ENCODE data around the gene NEK7.

Gene NEK7

GRCh38 chr1:198179556-198179981 lies 22.8 kb downstream of the NEK7 start:
- Histone ChIP-seq H3K36me3 (ENCODE audit: insufficient read depth, insufficient read length, low read length) (no peaks in the 10 kb centered on the region), H3K9me3 (ENCODE audit: insufficient read depth, low read length) (peaks cover 4% of the 10 kb centered on the region; the same call in 1 of the 2 replicates), H3K4me3 (ENCODE audit: insufficient read length, low read depth) (no peak overlapping the region), H3K4me1 (ENCODE audit: insufficient read depth, insufficient read length) (no peaks in the 10 kb centered on the region), H3K9ac (ENCODE audit: insufficient read length, low read depth) (no peak overlapping the region), H3K27me3 (ENCODE audit: insufficient read depth, insufficient read length) (no peaks in the 10 kb centered on the region)
- no peak for DNase-seq (ENCODE audit: low read depth, low spot score)
- no peak for TF ChIP-seq ZNF274 (IDR thresholded peaks at IDR 0.05; ENCODE audit: low read depth, low read length)
- no peak for TF ChIP-seq SUZ12 (IDR thresholded peaks at IDR 0.05; ENCODE audit: extremely low read depth, insufficient read depth, insufficient read length)
- no peak for TF ChIP-seq YY1 (IDR thresholded peaks at IDR 0.05; ENCODE audit: insufficient read depth, insufficient read length)

GRCh38 chr1:198183605-198184004 lies 26.8 kb downstream of the NEK7 start:
- peaks cover 4% of the 10 kb centered on the region; the same call in 1 of the 2 replicates for H3K9me3 ChIP-seq (ENCODE audit: insufficient read depth, low read length)
- DNase-seq (ENCODE audit: low read depth, low spot score), result no peak
- H3K27me3 ChIP-seq (ENCODE audit: insufficient read depth, insufficient read length), result no peaks in the 10 kb centered on the region
- no peaks in the 10 kb centered on the region for H3K4me1 ChIP-seq (ENCODE audit: insufficient read depth, insufficient read length)
- TF ChIP-seq ZNF274 (IDR thresholded peaks at IDR 0.05; ENCODE audit: low read depth, low read length) (no peak), YY1 (IDR thresholded peaks at IDR 0.05; ENCODE audit: insufficient read depth, insufficient read length) (no peak), SUZ12 (IDR thresholded peaks at IDR 0.05; ENCODE audit: extremely low read depth, insufficient read depth, insufficient read length) (no peak)
- H3K36me3 ChIP-seq (ENCODE audit: insufficient read depth, insufficient read length, low read length), result no peaks in the 10 kb centered on the region
- no peak overlapping the region for H3K9ac ChIP-seq (ENCODE audit: insufficient read length, low read depth)
- H3K4me3 ChIP-seq (ENCODE audit: insufficient read length, low read depth), result no peak overlapping the region

- no peak for TF ChIP-seq ZNF274 (IDR thresholded peaks at IDR 0.05; ENCODE audit: low read depth, low read length)
- no peak for TF ChIP-seq YY1 (IDR thresholded peaks at IDR 0.05; ENCODE audit: insufficient read depth, insufficient read length)
- no peak for TF ChIP-seq SUZ12 (IDR thresholded peaks at IDR 0.05; ENCODE audit: extremely low read depth, insufficient read depth, insufficient read length)
- no peak for DNase-seq (ENCODE audit: low read depth, low spot score)
- no peaks in the 10 kb centered on the region for H3K4me1 ChIP-seq (ENCODE audit: insufficient read depth, insufficient read length)
Measured at GRCh38 chr1:198184516-198184915, 27.7 kb downstream of the NEK7 start.

GRCh38 chr1:198185146-198185545 lies 28.3 kb downstream of the NEK7 start:
- no peaks in the 10 kb centered on the region for H3K27me3 ChIP-seq (ENCODE audit: insufficient read depth, insufficient read length)
- TF ChIP-seq YY1 (IDR thresholded peaks at IDR 0.05; ENCODE audit: insufficient read depth, insufficient read length) (no peak), SUZ12 (IDR thresholded peaks at IDR 0.05; ENCODE audit: extremely low read depth, insufficient read depth, insufficient read length) (no peak), ZNF274 (IDR thresholded peaks at IDR 0.05; ENCODE audit: low read depth, low read length) (no peak)
- H3K4me1 ChIP-seq (ENCODE audit: insufficient read depth, insufficient read length), result no peaks in the 10 kb centered on the region
- no peak overlapping the region for H3K4me3 ChIP-seq (ENCODE audit: insufficient read length, low read depth)
- no peaks in the 10 kb centered on the region for H3K36me3 ChIP-seq (ENCODE audit: insufficient read depth, insufficient read length, low read length)
- H3K9ac ChIP-seq (ENCODE audit: insufficient read length, low read depth), result no peak overlapping the region
- DNase-seq (ENCODE audit: low read depth, low spot score), result no peak
- H3K9me3 ChIP-seq (ENCODE audit: insufficient read depth, low read length), result peaks cover 4% of the 10 kb centered on the region; the same call in 1 of the 2 replicates

More at GRCh38 chr1:198184516-198184915, 27.7 kb downstream of the NEK7 start:
- Histone ChIP-seq H3K9me3 (ENCODE audit: insufficient read depth, low read length) (peaks cover 4% of the 10 kb centered on the region; the same call in 1 of the 2 replicates), H3K9ac (ENCODE audit: insufficient read length, low read depth) (no peak overlapping the region), H3K27me3 (ENCODE audit: insufficient read depth, insufficient read length) (no peaks in the 10 kb centered on the region), H3K36me3 (ENCODE audit: insufficient read depth, insufficient read length, low read length) (no peaks in the 10 kb centered on the region), H3K4me3 (ENCODE audit: insufficient read length, low read depth) (no peak overlapping the region)

DNA sequence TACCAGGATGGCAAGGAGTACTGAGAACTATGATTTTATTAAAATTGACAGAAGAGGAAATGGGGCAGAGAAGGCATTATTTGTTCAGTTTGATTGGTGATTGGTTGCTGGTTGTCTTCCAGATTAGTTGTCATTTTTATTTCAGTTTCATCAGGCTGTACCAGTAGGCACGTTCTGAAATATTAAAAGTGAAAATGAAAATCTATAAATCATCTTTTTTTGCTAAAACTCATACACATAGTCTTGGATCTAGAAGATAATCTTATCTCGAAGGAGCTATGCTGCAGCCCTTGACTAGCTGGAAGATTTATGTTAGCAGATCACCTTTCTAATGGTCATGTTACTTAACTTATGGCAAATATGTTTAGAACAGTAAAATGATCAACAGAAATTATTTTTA lies 29.0 kb downstream of the NEK7 start:
- no peaks in the 10 kb centered on the region for H3K36me3 ChIP-seq (ENCODE audit: insufficient read depth, insufficient read length, low read length)
- no peaks in the 10 kb centered on the region for H3K27me3 ChIP-seq (ENCODE audit: insufficient read depth, insufficient read length)
- DNase-seq (ENCODE audit: low read depth, low spot score), result no peak
- no peak overlapping the region for H3K4me3 ChIP-seq (ENCODE audit: insufficient read length, low read depth)
- TF ChIP-seq SUZ12 (IDR thresholded peaks at IDR 0.05; ENCODE audit: extremely low read depth, insufficient read depth, insufficient read length), result no peak
- TF ChIP-seq YY1 (IDR thresholded peaks at IDR 0.05; ENCODE audit: insufficient read depth, insufficient read length), result no peak
- no peak for TF ChIP-seq ZNF274 (IDR thresholded peaks at IDR 0.05; ENCODE audit: low read depth, low read length)
- no peak overlapping the region for H3K9ac ChIP-seq (ENCODE audit: insufficient read length, low read depth)
- H3K9me3 ChIP-seq (ENCODE audit: insufficient read depth, low read length), result peaks cover 4% of the 10 kb centered on the region; the same call in 1 of the 2 replicates
- no peaks in the 10 kb centered on the region for H3K4me1 ChIP-seq (ENCODE audit: insufficient read depth, insufficient read length)

DNA sequence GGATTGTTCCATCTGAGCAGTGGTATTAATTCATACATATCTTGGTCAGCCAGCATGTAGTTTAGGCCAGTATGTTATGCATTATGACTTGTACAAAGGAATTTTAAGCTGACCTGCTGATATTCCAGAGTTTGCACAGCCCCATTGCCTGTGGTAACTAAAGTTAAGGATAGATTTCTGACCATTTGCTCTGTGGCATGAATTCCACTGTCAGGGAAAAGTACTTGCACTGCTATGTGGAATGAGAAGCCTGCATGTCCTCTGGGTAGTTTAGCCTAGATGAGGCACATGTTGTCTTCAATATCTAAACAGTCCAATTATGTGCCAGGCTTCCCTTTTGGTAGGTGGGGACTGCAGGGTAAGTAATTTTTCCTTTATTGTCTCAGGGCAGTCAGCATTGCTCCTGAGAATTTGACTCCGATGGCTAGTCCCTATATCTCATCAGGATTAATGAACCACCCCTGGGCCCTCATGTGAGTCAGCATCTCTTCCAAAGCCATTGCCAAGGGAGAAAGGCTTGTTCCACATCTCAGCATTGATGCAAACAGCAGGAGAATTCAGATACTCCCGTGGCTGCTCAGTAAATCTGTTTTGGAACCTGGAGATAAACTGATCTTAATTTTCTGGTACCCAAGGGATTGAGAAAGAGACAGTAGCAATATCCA lies 30.2 kb downstream of the NEK7 start:
- Histone ChIP-seq H3K4me3 (ENCODE audit: insufficient read length, low read depth) (no peak overlapping the region), H3K36me3 (ENCODE audit: insufficient read depth, insufficient read length, low read length) (no peaks in the 10 kb centered on the region), H3K4me1 (ENCODE audit: insufficient read depth, insufficient read length) (no peaks in the 10 kb centered on the region), H3K9ac (ENCODE audit: insufficient read length, low read depth) (no peak overlapping the region), H3K27me3 (ENCODE audit: insufficient read depth, insufficient read length) (no peaks in the 10 kb centered on the region), H3K9me3 (ENCODE audit: insufficient read depth, low read length) (peaks cover 4% of the 10 kb centered on the region; the same call in 1 of the 2 replicates)
- no peak for TF ChIP-seq SUZ12 (IDR thresholded peaks at IDR 0.05; ENCODE audit: extremely low read depth, insufficient read depth, insufficient read length)
- no peak for TF ChIP-seq ZNF274 (IDR thresholded peaks at IDR 0.05; ENCODE audit: low read depth, low read length)
- no peak for DNase-seq (ENCODE audit: low read depth, low spot score)

DNA sequence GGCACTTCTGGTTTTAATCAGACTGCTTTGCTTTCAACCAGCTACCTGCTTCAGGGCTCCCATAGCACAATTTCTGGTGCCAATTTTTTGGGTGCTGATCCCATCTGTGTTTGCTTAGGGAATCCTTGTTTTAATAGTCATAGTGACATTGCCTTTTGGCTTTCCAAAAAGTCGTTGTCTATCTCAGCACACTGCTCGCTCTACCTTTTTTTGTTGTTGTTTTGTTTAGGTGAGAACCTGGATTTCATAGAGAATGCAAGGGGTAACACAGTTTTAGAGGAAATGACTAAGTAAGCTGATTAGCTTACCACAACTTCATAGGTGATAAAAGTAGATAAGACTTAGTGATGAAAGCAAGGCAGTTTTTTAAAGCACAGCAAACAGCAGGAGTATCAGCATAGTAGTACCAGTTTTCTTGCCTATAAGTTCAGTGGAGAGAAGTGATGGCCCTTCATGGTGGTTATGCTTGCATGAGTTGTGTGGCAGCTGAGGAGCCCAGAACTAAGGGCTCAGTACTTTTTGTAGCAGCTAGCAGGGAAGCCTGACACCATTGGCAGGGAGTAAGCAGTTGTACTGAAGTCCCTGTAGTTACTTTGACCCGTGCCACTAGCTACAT lies 31.3 kb downstream of the NEK7 start:
- Histone ChIP-seq H3K27me3 (ENCODE audit: insufficient read depth, insufficient read length) (no peaks in the 10 kb centered on the region), H3K9ac (ENCODE audit: insufficient read length, low read depth) (no peak overlapping the region), H3K4me1 (ENCODE audit: insufficient read depth, insufficient read length) (no peaks in the 10 kb centered on the region), H3K36me3 (ENCODE audit: insufficient read depth, insufficient read length, low read length) (no peaks in the 10 kb centered on the region), H3K4me3 (ENCODE audit: insufficient read length, low read depth) (no peak overlapping the region), H3K9me3 (ENCODE audit: insufficient read depth, low read length) (peaks cover 4% of the 10 kb centered on the region; the same call in 1 of the 2 replicates)
- no peak for DNase-seq (ENCODE audit: low read depth, low spot score)
- TF ChIP-seq YY1 (IDR thresholded peaks at IDR 0.05; ENCODE audit: insufficient read depth, insufficient read length) (no peak), ZNF274 (IDR thresholded peaks at IDR 0.05; ENCODE audit: low read depth, low read length) (no peak), SUZ12 (IDR thresholded peaks at IDR 0.05; ENCODE audit: extremely low read depth, insufficient read depth, insufficient read length) (no peak)

Measured in NT2/D1 (cell line).